GM12872 (cell line): ENCODE results near the gene ATP6V0D1.
A peak's percentile ranks its signal among the peaks of the same experiment; 100 is the strongest.

Source experiments
- TF ChIP-seq, protein P1 (sequence below): IDR thresholded peaks from 3 replicates; pipeline ENCODE4 v1.5.1; 2011; ENCODE audit warnings: low read depth, mild to moderate bottlenecking, low read length, moderate library complexity; ENCODE audit not compliant: insufficient read depth

Gene ATP6V0D1

DNA sequence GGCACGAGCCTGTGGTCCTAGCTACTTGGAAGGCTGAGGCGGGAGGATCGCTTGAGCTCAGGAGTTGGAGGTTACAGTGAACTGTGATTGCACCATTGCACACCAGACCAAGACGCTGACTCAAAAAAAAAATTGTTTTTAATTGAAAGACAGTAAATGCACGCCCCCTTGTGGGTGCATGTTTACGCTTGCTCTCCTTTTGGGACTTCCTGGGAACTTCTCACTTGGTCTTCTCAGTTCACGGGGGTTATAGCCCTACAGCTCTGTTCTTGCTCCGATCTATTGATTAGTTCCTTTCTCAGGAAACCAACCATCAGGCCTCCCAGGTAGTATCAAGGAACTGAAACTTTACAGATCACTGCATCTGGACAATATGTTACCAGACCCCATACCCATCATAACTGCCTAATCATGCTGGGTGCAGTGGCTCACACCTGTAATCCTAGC lies 33.4 kb upstream of the ATP6V0D1 start:
- TF ChIP-seq, protein P1, sequence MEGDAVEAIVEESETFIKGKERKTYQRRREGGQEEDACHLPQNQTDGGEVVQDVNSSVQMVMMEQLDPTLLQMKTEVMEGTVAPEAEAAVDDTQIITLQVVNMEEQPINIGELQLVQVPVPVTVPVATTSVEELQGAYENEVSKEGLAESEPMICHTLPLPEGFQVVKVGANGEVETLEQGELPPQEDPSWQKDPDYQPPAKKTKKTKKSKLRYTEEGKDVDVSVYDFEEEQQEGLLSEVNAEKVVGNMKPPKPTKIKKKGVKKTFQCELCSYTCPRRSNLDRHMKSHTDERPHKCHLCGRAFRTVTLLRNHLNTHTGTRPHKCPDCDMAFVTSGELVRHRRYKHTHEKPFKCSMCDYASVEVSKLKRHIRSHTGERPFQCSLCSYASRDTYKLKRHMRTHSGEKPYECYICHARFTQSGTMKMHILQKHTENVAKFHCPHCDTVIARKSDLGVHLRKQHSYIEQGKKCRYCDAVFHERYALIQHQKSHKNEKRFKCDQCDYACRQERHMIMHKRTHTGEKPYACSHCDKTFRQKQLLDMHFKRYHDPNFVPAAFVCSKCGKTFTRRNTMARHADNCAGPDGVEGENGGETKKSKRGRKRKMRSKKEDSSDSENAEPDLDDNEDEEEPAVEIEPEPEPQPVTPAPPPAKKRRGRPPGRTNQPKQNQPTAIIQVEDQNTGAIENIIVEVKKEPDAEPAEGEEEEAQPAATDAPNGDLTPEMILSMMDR, result peak; percentile 69

DNA sequence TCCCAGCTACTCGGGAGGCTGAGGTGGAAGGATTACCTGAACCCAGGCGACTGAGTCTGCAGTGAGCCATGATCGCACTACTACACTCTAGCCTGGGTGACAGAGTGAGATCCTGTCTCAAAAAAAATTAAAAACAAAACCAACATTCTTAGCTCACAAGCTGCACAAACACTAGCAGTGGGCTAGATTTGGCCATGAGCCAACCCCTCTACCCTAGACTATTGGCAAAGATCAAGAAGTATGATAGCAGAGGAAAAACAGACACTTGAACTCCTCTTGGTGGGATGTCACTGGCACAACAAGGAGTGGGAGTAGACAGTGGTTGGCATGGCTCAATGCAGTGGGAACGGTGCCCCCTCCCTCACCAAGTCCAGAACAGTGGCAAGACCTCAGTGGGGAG lies 28.1 kb upstream of the ATP6V0D1 start:
- TF ChIP-seq, protein P1, result no peak

DNA sequence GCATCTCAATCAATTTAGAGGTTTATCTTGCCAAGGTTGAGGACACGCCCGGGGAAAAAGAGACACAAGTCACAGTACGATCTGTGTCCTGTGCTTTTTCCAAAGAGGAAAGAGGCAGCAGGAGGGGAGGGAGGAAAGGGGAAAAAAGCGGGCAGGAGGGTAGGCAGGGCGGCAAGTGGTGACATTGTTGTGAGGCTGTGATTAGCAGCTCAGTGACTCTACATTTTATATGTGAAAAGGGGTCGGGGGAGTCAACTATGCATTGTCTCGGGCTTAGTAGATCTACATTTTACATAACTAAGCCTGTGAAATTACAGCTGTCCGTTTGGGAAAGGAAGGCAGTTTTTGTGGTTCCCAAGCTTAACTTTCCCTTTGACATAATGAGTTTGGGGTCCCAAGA lies 25.5 kb upstream of the ATP6V0D1 start:
- TF ChIP-seq, protein P1, result no peak

DNA sequence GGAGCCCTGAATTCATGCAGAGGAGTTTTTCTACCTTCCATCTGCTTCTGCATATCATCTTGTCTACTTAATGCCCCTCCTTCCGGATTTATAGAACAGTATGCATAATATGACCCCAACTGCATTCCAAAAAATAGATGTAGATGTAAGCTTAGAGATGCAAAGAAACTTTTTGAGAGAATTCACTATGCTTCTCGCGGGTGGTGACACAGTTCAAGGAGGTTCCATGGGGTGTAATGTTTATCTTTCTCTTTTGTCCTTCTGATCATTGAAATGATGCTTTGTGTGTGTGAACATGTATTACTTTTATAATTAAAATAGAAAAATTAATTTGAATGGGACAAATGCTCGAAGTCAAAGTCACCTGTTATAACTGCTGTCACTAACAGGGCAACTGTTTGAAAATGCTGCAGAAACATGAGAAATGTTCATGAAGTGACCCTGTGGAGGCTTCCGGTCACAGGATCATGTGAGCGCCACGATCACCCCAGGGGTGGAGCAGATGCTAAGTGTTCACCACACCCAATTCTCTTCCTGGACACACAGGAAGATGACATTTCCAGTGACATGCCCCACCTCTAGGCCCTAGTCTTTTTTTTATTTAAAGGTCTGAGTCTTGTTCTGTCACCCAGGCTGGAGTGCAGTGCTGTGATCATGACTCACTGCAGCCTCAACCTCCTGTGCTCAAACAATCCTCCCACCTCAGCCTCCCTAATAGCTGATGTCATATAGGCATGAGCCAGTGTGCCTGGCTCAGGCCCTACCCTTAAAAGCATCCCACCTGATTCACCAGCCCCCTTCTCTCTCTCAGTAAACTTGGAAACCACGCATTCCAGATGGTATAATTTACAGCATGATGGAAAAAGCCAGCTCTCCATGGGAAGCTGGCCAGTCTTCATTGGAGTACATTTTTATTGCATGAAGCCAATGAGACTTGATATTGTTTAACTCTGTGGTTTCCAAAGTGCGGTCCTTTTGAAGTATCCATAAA lies 23.4 kb upstream of the ATP6V0D1 start:
- TF ChIP-seq, protein P1, result no peak

DNA sequence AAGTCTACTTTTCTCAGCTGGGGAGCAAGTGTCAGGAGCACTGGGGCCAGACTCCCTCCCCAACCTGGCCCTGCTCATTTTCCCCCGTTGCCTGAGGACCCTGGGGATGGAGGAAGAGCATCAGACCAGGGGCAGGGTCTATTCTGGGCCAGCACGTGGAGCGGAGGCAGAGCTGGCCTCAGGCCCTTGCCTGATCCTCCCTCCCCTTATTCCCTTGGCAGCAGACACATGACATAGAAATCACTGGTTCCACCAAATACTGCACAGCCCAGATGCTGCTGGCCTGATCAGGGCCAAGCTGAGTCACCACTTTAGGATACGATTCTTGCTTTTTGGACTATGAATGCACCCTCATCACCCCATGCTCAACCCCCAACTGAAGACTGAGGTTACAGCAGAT lies 18.1 kb upstream of the ATP6V0D1 start:
- TF ChIP-seq, protein P1, result no peak

DNA sequence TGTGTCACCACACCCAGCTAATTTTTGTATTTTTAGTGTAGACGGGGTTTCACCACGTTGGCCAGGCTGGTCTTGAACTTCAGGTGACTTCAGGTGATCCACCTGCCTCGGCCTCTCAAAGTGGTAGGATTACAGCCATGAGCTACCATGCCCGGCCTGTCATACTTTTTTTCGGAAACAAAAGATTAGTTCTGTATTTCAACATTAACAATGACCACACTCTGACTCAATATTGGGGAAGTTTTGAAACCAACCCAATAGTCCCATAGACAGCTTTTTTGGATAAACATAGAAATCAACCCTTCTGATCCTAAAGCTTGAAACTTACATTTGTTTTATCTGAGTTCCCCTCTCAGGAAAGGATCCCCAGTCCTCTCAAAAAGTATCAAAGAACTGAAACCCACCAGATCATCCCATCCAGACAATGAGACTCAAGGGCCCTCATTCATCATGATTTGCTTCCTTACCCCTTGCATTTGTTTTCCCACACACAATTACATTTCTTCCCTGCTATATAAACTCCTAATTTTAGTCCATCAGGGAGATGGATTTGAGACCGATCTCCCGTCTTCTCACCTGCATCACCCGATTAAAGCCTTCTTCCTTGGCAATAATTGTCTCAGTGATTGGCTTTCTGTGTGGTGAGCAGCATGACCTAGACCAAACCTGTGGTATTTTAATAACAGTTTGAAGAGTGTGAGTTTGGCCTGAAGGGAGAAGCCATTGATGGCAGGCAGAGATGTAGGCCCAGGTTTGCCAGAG lies 9.6 kb upstream of the ATP6V0D1 start:
- TF ChIP-seq, protein P1, result no peak

DNA sequence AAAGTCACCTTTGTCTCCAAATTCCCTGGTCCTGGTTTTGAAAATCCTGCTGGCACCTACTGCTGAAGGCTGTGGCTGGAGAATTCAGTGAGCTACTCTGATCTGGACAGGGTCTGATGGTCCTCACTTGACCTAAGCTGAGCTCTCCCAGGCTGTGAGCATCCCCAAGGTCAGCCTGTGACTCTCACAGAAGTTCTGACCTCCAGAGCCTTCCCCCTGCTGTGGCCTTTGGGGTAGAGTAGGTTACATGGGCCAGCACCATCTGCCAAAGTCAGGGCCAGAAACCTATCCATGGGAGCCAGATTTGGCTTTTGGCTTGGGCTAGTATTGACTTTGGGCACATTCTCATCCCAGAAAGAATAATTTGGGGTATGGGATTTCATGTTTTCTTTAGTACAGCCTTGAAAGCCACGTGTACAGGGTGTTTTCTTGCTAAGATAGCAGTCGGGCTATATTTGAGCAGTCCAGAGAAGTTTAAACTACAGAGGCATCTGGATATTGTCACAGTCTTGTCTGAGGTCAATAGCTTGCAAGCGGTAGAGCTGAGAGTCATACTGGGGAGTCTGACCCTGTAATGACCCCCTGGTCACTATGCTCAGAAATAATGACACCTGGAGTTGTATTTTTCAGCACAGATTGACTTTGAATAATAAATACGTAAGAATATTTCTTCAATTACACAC lies 8.6 kb upstream of the ATP6V0D1 start:
- TF ChIP-seq, protein P1, result no peak
